ENCODE data around the gene BEST3. TPM values are rescaled to one million over a fixed set of nuclear protein-coding genes. Genes with fewer than 3 reads are reported as not detected.
"Not testable (repeated sequence)": the region's sequence is repeated elsewhere in the genome, so short reads cannot be mapped to it uniquely, and the experiment has no call there.

The BEST3 gene
- total RNA-seq, 1 experiment from 2014 or later = not detected

GRCh38 chr12:69610729-69611128 lies 88.4 kb downstream of the BEST3 start, which contains the start of gene LRRC10:
Gene LRRC10 (minus strand): TSS chr12:69610907. CDS start chr12:69610838, 69 bp downstream.
- H3K9me3 ChIP-seq (replicated peaks) = no peaks in the 10 kb centered on the region
- no peak for DNase-seq
- no peaks in the 10 kb centered on the region for H3K27me3 ChIP-seq
- no peaks in the 10 kb centered on the region for H3K4me1 ChIP-seq
- no peak within 1 kb of the TSS for H3K4me3 ChIP-seq
- no peak within 1 kb of the TSS for H3K27ac ChIP-seq
- H3K36me3 ChIP-seq = no peaks in the 10 kb centered on the region

- Histone ChIP-seq H3K27me3 (no peaks in the 10 kb centered on the region), H3K36me3 (no peaks in the 10 kb centered on the region), H3K4me3 (no peak overlapping the region)
Observed at GRCh38 chr12:69610126-69610525, 89.0 kb downstream of the BEST3 start.

GRCh38 chr12:69608114-69608513 lies 91.0 kb downstream of the BEST3 start:
- H3K9me3 ChIP-seq (replicated peaks) = no peaks in the 10 kb centered on the region; the same call in 1 of the 2 replicates
- H3K4me3 ChIP-seq = no peak overlapping the region
- H3K27ac ChIP-seq = no peak overlapping the region
- no peaks in the 10 kb centered on the region for H3K4me1 ChIP-seq
- DNase-seq = no peak
- H3K36me3 ChIP-seq = peaks cover 4% of the 10 kb centered on the region
- H3K27me3 ChIP-seq = no peaks in the 10 kb centered on the region

More at GRCh38 chr12:69610126-69610525, 89.0 kb downstream of the BEST3 start:
- H3K9me3 ChIP-seq (replicated peaks) = no peaks in the 10 kb centered on the region
- no peak overlapping the region for H3K27ac ChIP-seq
- H3K4me1 ChIP-seq = no peaks in the 10 kb centered on the region
- DNase-seq = no peak

GRCh38 chr12:69604275-69604674 lies 94.8 kb downstream of the BEST3 start:
- not testable (repeated sequence) for H3K4me1 ChIP-seq, DNase-seq, H3K27me3 ChIP-seq

More at GRCh38 chr12:69604275-69604674, 94.8 kb downstream of the BEST3 start:
- H3K36me3 ChIP-seq = peaks cover 43% of the 10 kb centered on the region
- not testable (repeated sequence) for H3K9me3 ChIP-seq (replicated peaks); H3K27ac ChIP-seq; H3K4me3 ChIP-seq

Other genes starting within 250 kb of the BEST3 start
- gene FRS2, start 228.9 kb downstream of the BEST3 start, total RNA-seq (2014; rRNA removed; shearing (Covaris generic)) = 25.9 and 28.4 TPM in 2 replicates
- 355 and 361 TPM in 2 replicates for gene CCT2, start 113.8 kb downstream of the BEST3 start, total RNA-seq (2014; rRNA removed; shearing (Covaris generic))
- not detected in 2 replicates for gene LRRC10, start 88.4 kb downstream of the BEST3 start, total RNA-seq (2014; rRNA removed; shearing (Covaris generic))
- 9.1 and 10.4 TPM in 2 replicates for gene RAB3IP, start 39.6 kb upstream of the BEST3 start, total RNA-seq (2014; rRNA removed; shearing (Covaris generic))
- 0.08 TPM in 1 of 2 replicates, not detected in the other for gene MYRFL, start 125.9 kb upstream of the BEST3 start, total RNA-seq (2014; rRNA removed; shearing (Covaris generic))